GM13977 (cell line): ENCODE measurements around the gene SCYGR7.

Source experiments
- DNase-seq: peaks from one replicate; pipeline ENCODE4 v3.0.0; 2012; ENCODE audit warnings: low spot score
- CTCF ChIP-seq: IDR thresholded peaks from 2 replicates; pipeline ENCODE4 v1.5.1; 2012; ENCODE audit warnings: mild to moderate bottlenecking, control low read depth; ENCODE audit not compliant: insufficient read depth; ENCODE audit errors: extremely low read depth, missing control alignments
- in situ Hi-C: fragments of 300-500 bp; cut with MboI; formaldehyde crosslinking; loops from one replicate; pipeline ENCODE4 v1.12.0; 2022; ENCODE audit warnings: low sequenced_read_pairs, low pct_unique_long_range_greater_than_20kb, mixed read lengths, inconsistent platforms; ENCODE audit not compliant: unreplicated experiment

SCYGR7 gene

GRCh38 chr2:227766373-227766883 lies 38.3 kb downstream of the SCYGR7 start:
- DNase-seq: peak; percentile 82
- in situ Hi-C loops: loop anchor here (25.0 kb wide), 2 partner anchors 279 to 629 kb away; no protein-coding TSS in a partner anchor
- TF ChIP-seq CTCF: peak; percentile 78

GRCh38 chr2:227767830-227768229 lies 39.7 kb downstream of the SCYGR7 start:
- in situ Hi-C loops: loop anchor here (25.0 kb wide), 2 partner anchors 281 to 631 kb away; no protein-coding TSS in a partner anchor
- no peak for TF ChIP-seq CTCF
- no peak for DNase-seq

GRCh38 chr2:227772197-227772661 lies 44.1 kb downstream of the SCYGR7 start:
- no peak for DNase-seq
- in situ Hi-C loops: loop anchor here (25.0 kb wide), 2 partner anchors 285 to 635 kb away; no protein-coding TSS in a partner anchor
- no peak for TF ChIP-seq CTCF

- in situ Hi-C loops: loop anchor here (25.0 kb wide), 2 partner anchors 286 to 636 kb away; no protein-coding TSS in a partner anchor
- no peak for DNase-seq
- no peak for TF ChIP-seq CTCF
Measured at GRCh38 chr2:227772932-227773331, 44.8 kb downstream of the SCYGR7 start.

GRCh38 chr2:227774011-227774624 lies 46.0 kb downstream of the SCYGR7 start:
- in situ Hi-C loops: loop anchor here (25.0 kb wide), 2 partner anchors 287 to 637 kb away; no protein-coding TSS in a partner anchor
- TF ChIP-seq CTCF: peak; percentile 56
- peak; percentile 38 for DNase-seq

GRCh38 chr2:227774895-227775842 lies 47.0 kb downstream of the SCYGR7 start:
- TF ChIP-seq CTCF: no peak
- in situ Hi-C loops: loop anchor here (25.0 kb wide), 2 partner anchors 288 to 638 kb away; no protein-coding TSS in a partner anchor
- DNase-seq: no peak
